Measurements from ENCODE around the gene NRL.

DNA sequence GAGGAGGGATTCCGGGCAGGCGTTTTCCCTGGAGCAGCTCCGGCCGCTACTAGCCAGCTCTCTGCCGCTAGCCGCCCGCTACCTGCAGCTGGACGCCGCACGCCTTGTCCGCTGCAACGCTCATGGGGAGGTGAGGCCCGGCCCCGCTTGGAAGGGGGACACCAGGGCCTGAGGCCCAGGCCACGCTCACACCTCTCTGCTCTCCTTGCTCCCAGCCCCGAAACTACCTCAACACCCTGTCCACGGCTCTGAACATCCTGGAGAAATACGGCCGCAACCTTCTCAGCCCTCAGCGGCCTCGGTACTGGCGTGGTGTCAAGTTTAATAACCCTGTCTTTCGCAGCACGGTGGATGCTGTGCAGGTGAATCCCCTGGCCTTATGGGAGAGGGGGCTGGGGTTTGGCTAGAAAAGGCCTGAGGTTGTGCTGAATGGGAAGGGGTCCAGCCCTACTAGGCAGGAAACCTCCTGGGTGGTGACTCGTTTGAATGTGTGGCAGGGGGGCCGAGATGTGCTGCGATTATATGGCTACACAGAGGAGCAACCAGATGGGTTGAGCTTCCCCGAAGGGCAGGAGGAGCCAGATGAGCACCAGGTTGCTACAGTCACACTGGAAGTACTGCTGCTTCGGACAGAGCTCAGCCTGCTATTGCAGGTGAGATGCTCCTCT lies 33.1 kb upstream of the NRL start:
- TF ChIP-seq POLR2A (IDR thresholded peaks at IDR 0.05; ENCODE audit: low read depth, low read length) (no peak), SPI1 (IDR thresholded peaks at IDR 0.05; ENCODE audit: low read depth, low read length) (no peak), POLR2AphosphoS5 (IDR thresholded peaks at IDR 0.05; ENCODE audit: low read depth, low read length) (no peak; the same call in 1 of the 2 replicates), PAX5 (IDR thresholded peaks at IDR 0.05; ENCODE audit: insufficient read depth, low read length, severe bottlenecking) (no peak)
